ENCODE results near the gene KCND2. TPM values are rescaled to one million over a fixed set of nuclear protein-coding genes. Genes with fewer than 3 reads are reported as not detected.

Gene KCND2
- total and polyA plus RNA-seq, 2 of the 8 experiments (the other 6 are each of a cell fraction or from before 2014, with no cell fraction given) = 4.6 to 7.7 TPM

- peaks cover 12% of the 10 kb centered on the region for H3K23me2 ChIP-seq (ENCODE audit: low read depth, low read length)
- 0 out of 2 replicates have a peak overlapping the region, but pooled peaks have one; percentile 32 for H2AK5ac ChIP-seq (ENCODE audit: low read depth, low read length)
- peak overlapping the region; percentile 25 for H3K4ac ChIP-seq (replicated peaks; ENCODE audit: insufficient read length, low read depth, low read length)
- no peak overlapping the region for H3K18ac ChIP-seq (ENCODE audit: extremely low read depth, low read length)
- DNase-seq (ENCODE audit: low read depth in 1 of 2, low spot score in 2 of 2) (no peak), FAIRE-seq (no peak)
- no peak overlapping the region for H2BK5ac ChIP-seq (ENCODE audit: low read depth, low read length)
- H4K8ac ChIP-seq (ENCODE audit: extremely low read depth, insufficient read depth, low read length) = 0 out of 2 replicates have a peak overlapping the region, but pooled peaks have one; percentile 15
- 97% methylated on average over 27 of the region's 27 CpGs; no CpG with 5 or more reads in 1 of the 2 experiments for WGBS, 2 experiments (ENCODE audit: extremely low coverage in 1 of 2, insufficient coverage in 1 of 2, insufficient read length in 1 of 2, insufficient replicate concordance in 2 of 2, low coverage in 1 of 2, low lambda C conversion rate in 2 of 2, missing lambda C conversion rate in 1 of 2)
- H4K5ac ChIP-seq (ENCODE audit: insufficient read length, low read depth, low read length) = no peak overlapping the region
- H3K56ac ChIP-seq (replicated peaks; ENCODE audit: insufficient read length, low read depth, low read length) = no peak overlapping the region
- peaks cover 3 to 11% (median 8%) of the 10 kb centered on the region in 4 experiments for H3K4me1 ChIP-seq (replicated peaks in 1 of 4; ENCODE audit: control insufficient read depth in 3 of 4, insufficient read depth in 4 of 4, low read length in 3 of 4)
- H2BK20ac ChIP-seq (ENCODE audit: low read length) = no peak overlapping the region
- peaks cover 0 to 48% of the 10 kb centered on the region in 2 experiments; a peak in 2 of 4 replicates for H3K79me2 ChIP-seq (ENCODE audit: control insufficient read depth in 1 of 2, insufficient read depth in 2 of 2, low read length in 2 of 2)
- peaks cover 0 to 3% (median 0%) of the 10 kb centered on the region in 4 experiments; a peak in 2 of 8 replicates for H3K36me3 ChIP-seq (ENCODE audit: control insufficient read depth in 2 of 4, insufficient read depth in 4 of 4, low read length in 3 of 4)
- H3K14ac ChIP-seq (ENCODE audit: insufficient read length) = no peak overlapping the region
- ChIA-PET POLR2A (ENCODE audit: partially characterized antibody) (no interaction called here), CTCF (ENCODE audit: partially characterized antibody) (no interaction called here)
- no peak overlapping the region for H2BK15ac ChIP-seq (ENCODE audit: low read length)
- no peaks in the 10 kb centered on the region for H4K20me1 ChIP-seq (replicated peaks in 1 of 2; ENCODE audit: control insufficient read depth in 1 of 2, insufficient read depth in 2 of 2, low read length in 2 of 2)
- no peak overlapping the region for H3K23ac ChIP-seq (ENCODE audit: insufficient read length)
- no peak overlapping the region for H3K27ac ChIP-seq (ENCODE audit: low read depth, low read length)
- no peak overlapping the region for H2BK120ac ChIP-seq (replicated peaks; ENCODE audit: low read depth, low read length)
- H4K91ac ChIP-seq (replicated peaks; ENCODE audit: insufficient read length, low read length) = no peak overlapping the region
- H3K4me3 ChIP-seq (ENCODE audit: extremely low read depth in 1 of 4, insufficient read depth in 2 of 4, low read depth in 3 of 4, low read length in 4 of 4) = no peak overlapping the region
- H2BK12ac ChIP-seq (ENCODE audit: low read depth, low read length) = no peak overlapping the region
- H3K79me1 ChIP-seq (ENCODE audit: low read depth, low read length) = peaks cover 4% of the 10 kb centered on the region; the same call in 1 of the 2 replicates
- no peaks in the 10 kb centered on the region for H3K9me3 ChIP-seq (ENCODE audit: insufficient read depth in 2 of 2, low read depth in 1 of 2, low read length in 1 of 2)
- H2AFZ ChIP-seq (ENCODE audit: low read length) = no peak overlapping the region
- H3K27me3 ChIP-seq (replicated peaks in 1 of 4; ENCODE audit: control insufficient read depth in 3 of 4, extremely low read depth in 1 of 4, insufficient read depth in 3 of 4, low read length in 3 of 4) = peaks cover 0 to 15% (median 8%) of the 10 kb centered on the region in 4 experiments; a peak in 5 of 7 replicates
- H3K9ac ChIP-seq (replicated peaks in 1 of 4; ENCODE audit: extremely low read depth in 1 of 4, low read depth in 3 of 4, low read length in 3 of 4) = no peak overlapping the region
- peak overlapping the region in 1 of 2 experiments; percentile 63; a peak in 2 of 4 replicates for H3K4me2 ChIP-seq (ENCODE audit: insufficient read depth in 1 of 2, low read depth in 2 of 2, low read length in 2 of 2)
- TF ChIP-seq RNF2 (IDR thresholded peaks at IDR 0.05; ENCODE audit: borderline replicate concordance, low read depth, low read length, missing control alignments, poor library complexity, severe bottlenecking) (no peak), NANOG (IDR thresholded peaks at IDR 0.05; ENCODE audit: insufficient read depth, low read depth, low read length, poor library complexity, severe bottlenecking) (no peak), E2F6 (IDR thresholded peaks at IDR 0.05) (no peak), CBX8 (IDR thresholded peaks at IDR 0.05; ENCODE audit: borderline replicate concordance, low read depth, low read length) (no peak), MAFK (IDR thresholded peaks at IDR 0.05; ENCODE audit: low read depth, low read length) (no peak), SIN3A (conservative IDR thresholded peaks at IDR 0.05 in 1 of 2, IDR thresholded peaks at IDR 0.05 in 1 of 2; ENCODE audit: low read depth in 1 of 2, low read length in 2 of 2) (no peak), EZH2 (IDR thresholded peaks at IDR 0.05; ENCODE audit: low read depth, low read length, severe bottlenecking) (no peak), KDM4A (IDR thresholded peaks at IDR 0.05; ENCODE audit: low read depth, low read length, severe bottlenecking) (no peak), HDAC2 (IDR thresholded peaks at IDR 0.05; ENCODE audit: borderline replicate concordance in 1 of 2, low read depth in 2 of 2, low read length in 2 of 2) (no peak), HDAC6 (IDR thresholded peaks at IDR 0.05; ENCODE audit: low read depth, low read length) (no peak), ASH2L (IDR thresholded peaks at IDR 0.05; ENCODE audit: low read length) (no peak)
These were observed 1.9 kb downstream of the KCND2 start for GRCh38 chr7:120274899-120275298.
